HG03342 (cell line): ENCODE results near the gene MTO1.
A peak's percentile ranks its signal among the peaks of the same experiment; 100 is the strongest.
"Not testable (repeated sequence)": the region's sequence is repeated elsewhere in the genome, so short reads cannot be mapped to it uniquely, and the experiment has no call there.

ENCODE experiments used
- ATAC-seq: cut with Tn5 transposase; IDR thresholded peaks from one replicate; pipeline ENCODE4 v1.9.1; 2021; ENCODE audit warnings: mild to moderate bottlenecking, moderate library complexity; ENCODE audit not compliant: unreplicated experiment

Gene MTO1

GRCh38 chr6:73503027-73503772 is 41.7 kb downstream of the MTO1 start:
- ATAC-seq = no peak

- no peak for ATAC-seq
Observed at GRCh38 chr6:73504160-73504559, 42.6 kb downstream of the MTO1 start.

- ATAC-seq = no peak
Observed at GRCh38 chr6:73505142-73505541, 43.6 kb downstream of the MTO1 start.

GRCh38 chr6:73505705-73506104 is 44.2 kb downstream of the MTO1 start:
- not testable (repeated sequence) for ATAC-seq

- ATAC-seq = no peak
Observed at GRCh38 chr6:73506246-73506645, 44.7 kb downstream of the MTO1 start.

- no peak for ATAC-seq
Observed at GRCh38 chr6:73508776-73509175, 47.2 kb downstream of the MTO1 start.

GRCh38 chr6:73509851-73510250 is 48.3 kb downstream of the MTO1 start:
- ATAC-seq = no peak

GRCh38 chr6:73511796-73512195 is 50.3 kb downstream of the MTO1 start:
- ATAC-seq = no peak

- ATAC-seq = no peak
Observed at GRCh38 chr6:73513496-73513854, 51.9 kb downstream of the MTO1 start.

GRCh38 chr6:73514746-73515110 is 53.2 kb downstream of the MTO1 start:
- ATAC-seq = no peak

- ATAC-seq = peak; percentile 44
Observed at GRCh38 chr6:73515204-73515655, 53.7 kb downstream of the MTO1 start.

- no peak for ATAC-seq
Observed at GRCh38 chr6:73516514-73517489, 55.3 kb downstream of the MTO1 start.

DNA sequence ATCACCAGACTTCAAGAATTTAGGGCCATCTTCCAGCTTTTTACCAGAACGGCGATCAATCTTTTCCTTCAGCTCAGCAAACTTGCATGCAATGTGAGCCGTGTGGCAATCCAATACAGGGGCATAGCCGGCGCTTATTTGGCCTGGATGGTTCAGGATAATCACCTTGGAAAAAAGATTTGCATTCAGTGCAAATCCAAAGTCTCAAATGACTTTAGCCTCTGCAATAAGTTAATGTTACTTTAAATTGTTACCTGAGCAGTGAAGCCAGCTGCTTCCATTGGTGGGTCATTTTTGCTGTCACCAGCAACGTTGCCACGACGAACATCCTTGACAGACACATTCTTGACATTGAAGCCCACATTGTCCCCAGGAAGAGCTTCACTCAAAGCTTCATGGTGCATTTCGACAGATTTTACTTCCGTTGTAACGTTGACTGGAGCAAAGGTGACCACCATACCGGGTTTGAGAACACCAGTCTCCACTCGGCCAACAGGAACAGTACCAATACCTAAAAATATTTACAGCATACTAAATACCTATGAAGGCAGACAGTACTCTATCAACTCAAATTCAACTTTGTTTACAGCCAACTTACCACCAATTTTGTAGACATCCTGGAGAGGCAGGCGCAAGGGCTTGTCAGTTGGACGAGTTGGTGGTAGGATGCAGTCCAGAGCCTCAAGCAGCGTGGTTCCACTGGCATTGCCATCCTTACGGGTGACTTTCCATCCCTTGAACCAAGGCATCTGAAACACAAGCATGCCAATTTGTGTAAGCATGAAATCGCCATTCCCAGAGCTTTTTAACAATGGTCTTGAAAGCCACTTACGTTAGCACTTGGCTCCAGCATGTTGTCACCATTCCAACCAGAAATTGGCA is 56.8 kb downstream of the MTO1 start:
- not testable (repeated sequence) for ATAC-seq

GRCh38 chr6:73518982-73519881 is 57.7 kb downstream of the MTO1 start:
- not testable (repeated sequence) for ATAC-seq

GRCh38 chr6:73519926-73520687 is 58.6 kb downstream of the MTO1 start:
- ATAC-seq = no peak

DNA sequence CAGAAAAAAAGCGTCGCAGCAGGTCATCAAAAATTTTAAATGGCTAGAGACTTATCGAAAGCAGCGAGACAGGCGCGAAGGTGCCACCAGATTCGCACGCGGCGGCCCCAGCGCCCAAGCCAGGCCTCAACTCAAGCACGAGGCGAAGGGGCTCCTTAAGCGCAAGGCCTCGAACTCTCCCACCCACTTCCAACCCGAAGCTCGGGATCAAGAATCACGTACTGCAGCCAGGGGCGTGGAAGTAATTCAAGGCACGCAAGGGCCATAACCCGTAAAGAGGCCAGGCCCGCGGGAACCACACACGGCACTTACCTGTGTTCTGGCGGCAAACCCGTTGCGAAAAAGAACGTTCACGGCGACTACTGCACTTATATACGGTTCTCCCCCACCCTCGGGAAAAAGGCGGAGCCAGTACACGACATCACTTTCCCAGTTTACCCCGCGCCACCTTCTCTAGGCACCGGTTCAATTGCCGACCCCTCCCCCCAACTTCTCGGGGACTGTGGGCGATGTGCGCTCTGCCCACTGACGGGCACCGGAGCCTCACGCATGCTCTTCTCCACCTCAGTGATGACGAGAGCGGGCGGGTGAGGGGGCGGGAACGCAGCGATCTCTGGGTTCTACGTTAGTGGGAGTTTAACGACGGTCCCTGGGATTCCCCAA is 59.3 kb downstream of the MTO1 start, which contains the start of gene EEF1A1:
Gene EEF1A1, minus strand, starts transcription at position 345 of the 663 bp plus-strand sequence. CDS start 1,006 bp downstream, outside the sequence.
- peak; percentile 64 for ATAC-seq

DNA sequence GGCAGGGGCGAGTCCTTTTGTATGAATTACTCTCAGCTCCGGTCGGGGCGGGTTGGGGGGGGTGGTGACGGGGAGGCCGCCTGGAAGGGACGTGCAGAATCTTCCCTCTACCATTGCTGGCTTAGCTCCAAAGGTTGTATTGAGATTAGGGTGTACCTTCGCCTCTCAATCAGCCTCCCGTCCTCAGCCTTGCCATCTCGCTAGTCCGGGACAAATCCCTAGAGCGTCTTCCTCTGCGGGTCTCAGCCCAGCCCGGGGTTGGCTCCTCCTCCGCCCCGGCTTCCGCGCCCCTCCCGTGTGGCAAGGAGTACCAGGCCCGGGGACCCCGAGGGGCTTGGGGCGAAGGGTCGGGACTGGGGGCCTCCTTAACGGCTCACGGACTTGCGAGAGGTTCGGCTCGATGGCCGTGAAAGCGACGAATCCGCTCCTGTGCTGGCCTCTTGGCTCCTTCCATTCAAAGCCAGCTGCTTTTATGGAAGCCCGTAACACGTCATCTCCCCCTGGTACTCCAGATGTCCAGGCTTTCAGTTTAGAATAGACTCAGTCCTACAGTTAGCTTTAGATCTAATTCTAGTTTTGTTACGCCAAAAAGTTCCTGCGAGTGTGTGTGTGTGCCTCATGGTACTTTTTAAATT is 59.9 kb downstream of the MTO1 start:
- peak; percentile 28 for ATAC-seq
